Testis (tissue), 3 donors: Measurements from ENCODE around the gene CCDC152. TPM values are rescaled to one million over a fixed set of nuclear protein-coding genes. Genes with fewer than 3 reads are reported as not detected.
"Not testable (repeated sequence)": the region's sequence is repeated elsewhere in the genome, so short reads cannot be mapped to it uniquely, and the experiment has no call there.

Experiments
- DNase-seq: peaks from one replicate; pipeline ENCODE4 v3.0.0-alpha.2; 2019
- H3K27ac ChIP-seq, 2 donors: fragments of 200-600 bp; sonication (generic); one replicate each; pipeline ENCODE4 v1.5.1; 2019
- H3K27me3 ChIP-seq: fragments of 200-600 bp; sonication (generic); one replicate; pipeline ENCODE4 v1.5.1; 2019
- H3K36me3 ChIP-seq: fragments of 200-600 bp; sonication (generic); one replicate; pipeline ENCODE4 v1.5.1; 2017; ENCODE audit warnings: low read depth; ENCODE audit errors: missing control alignments
- H3K4me1 ChIP-seq: fragments of 200-600 bp; sonication (generic); one replicate; pipeline ENCODE4 v1.5.1; 2019
- H3K4me3 ChIP-seq, 2 donors: fragments of 200-600 bp; sonication (generic); one replicate each; pipeline ENCODE4 v1.5.1; 2017 to 2019
- H3K9me3 ChIP-seq: fragments of 200-600 bp; sonication (generic); one replicate; pipeline ENCODE4 v1.5.1; 2017
- CTCF ChIP-seq, 3 experiments: fragments of 450-650 bp in 2 of 3; fragments of 200-600 bp in 1 of 3; sonication (generic) in 1 of 3; IDR thresholded peaks; one replicate each; pipeline ENCODE4 v1.5.1; 2016 to 2019; ENCODE audit warnings: antibody characterized with exemption in 3 of 3, mild to moderate bottlenecking in 2 of 3, moderate library complexity in 1 of 3
- POLR2A ChIP-seq: fragments of 450-650 bp; IDR thresholded peaks from one replicate; pipeline ENCODE4 v1.6.1; 2017; ENCODE audit warnings: antibody characterized with exemption, mild to moderate bottlenecking, moderate library complexity
- WGBS, 2 donors: methylation state at CpG; one replicate each; pipeline ENCODE4 v1.1.5; 2018; 5-methylcytosine and 5-hydroxymethylcytosine counted together
- intact Hi-C: fragments of 100-400 bp; cut with DNase I; formaldehyde crosslinking; loops from one replicate; pipeline ENCODE4 v1.15.1; 2023; ENCODE audit warnings: low total_unique reads
- polyA plus RNA-seq: library from polyadenylated mRNA; stranded (reverse); fragments of 350-450 nt; fragmentation: Illumina TruSeq; extraction: RNeasy Lipid Tissue Mini Kit (QIAGEN cat#74804); gene quantifications from one replicate; pipeline ENCODE4 v1.2.3, GENCODE V29; 2014; ENCODE audit warnings: low read depth, low replicate concordance; ENCODE audit not compliant: insufficient read depth
- total RNA-seq, 2 donors: library from RNA; depleted of rRNA; stranded (reverse); fragments of >200 nt; gene quantifications; one replicate each; pipeline ENCODE4 v1.2.3, GENCODE V29; 2016

Gene CCDC152
- total and polyA plus RNA-seq, 3 donors from 2014 or later: 1.4 to 5.2 (median 2.4) TPM

DNA sequence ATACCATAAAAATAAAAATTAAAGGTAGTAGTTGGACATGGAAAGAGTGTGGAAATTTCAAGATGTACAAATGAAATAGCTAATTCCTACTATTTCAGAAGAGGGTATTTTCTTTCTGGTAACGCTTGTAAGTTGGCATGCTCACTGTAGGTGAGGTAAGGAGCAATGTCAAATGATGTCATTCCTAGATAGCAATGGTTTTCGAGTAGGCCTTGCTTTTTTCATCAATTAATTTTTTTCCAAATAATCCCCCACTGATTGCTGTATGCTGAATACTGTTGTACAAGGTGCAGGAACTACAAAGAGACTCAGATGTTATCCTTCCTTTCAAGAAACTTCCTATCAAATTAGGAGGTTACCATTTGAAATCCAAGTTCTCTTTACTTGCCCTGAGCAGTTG lies 56.0 kb downstream of the CCDC152 start:
- no peaks in the 10 kb centered on the region for H3K36me3 ChIP-seq
- no peaks in the 10 kb centered on the region for H3K27me3 ChIP-seq
- no peak for DNase-seq
- H3K9me3 ChIP-seq: no peaks in the 10 kb centered on the region
- TF ChIP-seq POLR2A: no peak
- TF ChIP-seq CTCF (IDR thresholded peaks at IDR 0.05): no peak
- peaks cover 4% of the 10 kb centered on the region for H3K4me1 ChIP-seq
- intact Hi-C loops: no loop called here
- no peak overlapping the region for H3K4me3 ChIP-seq
- peak overlapping the region; percentile 67 to 84 for H3K27ac ChIP-seq
- 73 to 82% methylated on average over 2 of the region's 2 CpGs for WGBS, 2 donors

- TF ChIP-seq CTCF (IDR thresholded peaks at IDR 0.05): no peak
- no peak for TF ChIP-seq POLR2A
- no peaks in the 10 kb centered on the region for H3K36me3 ChIP-seq
- no peaks in the 10 kb centered on the region for H3K9me3 ChIP-seq
- intact Hi-C loops: no loop called here
- no peak overlapping the region for H3K27ac ChIP-seq
- peaks cover 4% of the 10 kb centered on the region for H3K4me1 ChIP-seq
- 90 to 94% methylated on average over 18 to 19 of the region's 19 CpGs for WGBS, 2 donors
- H3K27me3 ChIP-seq: no peaks in the 10 kb centered on the region
- no peak overlapping the region for H3K4me3 ChIP-seq
- DNase-seq: no peak
Observed at GRCh38 chr5:42813533-42813932, 56.9 kb downstream of the CCDC152 start.

DNA sequence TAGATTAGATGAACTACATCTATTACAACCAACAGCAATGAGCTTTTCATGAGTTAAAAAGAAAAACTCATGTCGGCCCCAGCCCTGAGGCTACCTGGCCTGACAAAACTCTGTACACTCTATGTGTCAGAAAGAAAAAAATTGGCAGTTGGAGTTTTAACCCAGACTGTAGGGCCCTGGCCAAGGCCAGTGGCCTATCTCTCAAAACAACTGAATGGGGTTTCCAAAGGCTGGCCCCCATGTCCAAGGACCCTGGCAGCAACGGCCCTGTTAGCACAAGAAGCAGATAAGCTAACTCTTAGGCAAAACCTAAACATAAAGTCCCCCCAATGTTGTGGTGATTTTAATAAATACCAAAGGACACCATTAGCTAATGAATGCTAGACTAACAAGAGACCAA lies 59.9 kb downstream of the CCDC152 start:
- H3K36me3 ChIP-seq, DNase-seq, H3K4me3 ChIP-seq, intact Hi-C loops, H3K27me3 ChIP-seq, H3K27ac ChIP-seq, H3K9me3 ChIP-seq, H3K4me1 ChIP-seq: not testable (repeated sequence)
- WGBS, 2 donors: 77 to 82% methylated on average over 2 of the region's 2 CpGs

DNA sequence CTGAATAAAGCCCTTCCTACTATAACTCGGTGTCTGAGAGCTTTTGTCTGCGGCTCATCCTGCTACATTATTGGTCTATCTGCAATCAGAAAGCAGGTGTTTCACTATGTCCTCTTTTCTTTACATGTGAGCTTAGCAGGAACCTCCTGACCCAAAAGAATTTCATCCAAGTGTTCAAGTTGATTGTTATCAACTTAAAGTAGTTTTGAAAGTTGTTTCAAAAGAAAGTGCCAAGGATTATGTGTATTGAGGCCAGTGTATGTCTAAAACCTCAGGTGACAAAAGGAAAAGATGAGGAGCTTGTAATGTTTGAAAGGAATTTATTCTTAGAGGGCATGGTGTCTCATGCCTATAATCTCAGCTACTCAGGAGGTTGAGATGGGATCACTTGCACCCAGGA lies 63.1 kb downstream of the CCDC152 start:
- WGBS, 2 donors: 73 to 95% methylated on average over 2 of the region's 2 CpGs
- Histone ChIP-seq H3K9me3 (no peaks in the 10 kb centered on the region), H3K27ac (no peak overlapping the region), H3K36me3 (no peaks in the 10 kb centered on the region), H3K4me3 (no peak overlapping the region), H3K4me1 (no peaks in the 10 kb centered on the region), H3K27me3 (no peaks in the 10 kb centered on the region)
- intact Hi-C loops: no loop called here
- DNase-seq: no peak
- TF ChIP-seq CTCF (IDR thresholded peaks at IDR 0.05) (no peak), POLR2A (no peak)

- Histone ChIP-seq H3K27ac (no peak overlapping the region), H3K36me3 (no peaks in the 10 kb centered on the region), H3K4me3 (no peak overlapping the region), H3K9me3 (no peaks in the 10 kb centered on the region), H3K27me3 (no peaks in the 10 kb centered on the region), H3K4me1 (no peaks in the 10 kb centered on the region)
- 77 to 93% methylated on average over 2 of the region's 2 CpGs for WGBS, 2 donors
- DNase-seq: no peak
- TF ChIP-seq POLR2A (no peak), CTCF (IDR thresholded peaks at IDR 0.05) (no peak)
- intact Hi-C loops: no loop called here
Observed at GRCh38 chr5:42822548-42822947, 65.9 kb downstream of the CCDC152 start.
